HG03442 (cell line): ENCODE measurements around the gene GPR180.

ENCODE experiments used
- ATAC-seq: cut with Tn5 transposase; IDR thresholded peaks from one replicate; pipeline ENCODE4 v1.9.1; 2021; ENCODE audit warnings: mild to moderate bottlenecking, moderate library complexity; ENCODE audit not compliant: unreplicated experiment

Gene GPR180

GRCh38 chr13:94683409-94683808, 81.8 kb downstream of the GPR180 start:
- no peak for ATAC-seq
